Activated CD8-positive, alpha-beta memory T cell treated with anti-CD3 and anti-CD28 coated beads for 1 hour (primary cell): ENCODE measurements around the gene MARK2.

Source experiments
- DNase-seq, 2 donors: peaks; one replicate each; pipeline ENCODE4 v3.0.0-alpha.2; 2020; ENCODE audit warnings: low read depth in 1 of 2; ENCODE audit errors: extremely low read depth in 1 of 2

The MARK2 gene

GRCh38 chr11:63907808-63908530, 69.1 kb downstream of the MARK2 start:
- no peak for DNase-seq

- DNase-seq = no peak
Measured at GRCh38 chr11:63908631-63909401, 69.9 kb downstream of the MARK2 start.

GRCh38 chr11:63909591-63910506, 70.9 kb downstream of the MARK2 start:
- DNase-seq = no peak

DNA sequence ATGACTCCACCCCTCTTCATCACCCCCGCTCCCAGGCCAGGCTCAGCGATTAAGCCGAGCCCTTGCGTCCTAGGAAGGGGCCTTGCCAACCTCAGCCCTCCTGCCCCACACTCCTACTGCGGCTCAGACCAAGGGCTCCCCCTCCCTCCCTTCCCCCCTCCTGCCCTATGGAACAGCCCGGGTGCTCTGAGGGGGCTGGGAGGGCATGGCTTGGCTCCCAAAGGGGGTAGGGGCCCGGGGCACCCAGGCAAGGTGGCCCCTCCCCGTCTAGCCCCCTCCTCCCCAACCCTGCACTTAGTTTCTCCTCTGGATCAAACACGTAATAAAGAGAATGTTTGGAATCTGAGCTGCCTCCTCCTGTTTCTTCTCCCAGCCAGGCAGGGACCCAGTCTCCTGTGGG, 71.8 kb downstream of the MARK2 start:
- no peak for DNase-seq

DNA sequence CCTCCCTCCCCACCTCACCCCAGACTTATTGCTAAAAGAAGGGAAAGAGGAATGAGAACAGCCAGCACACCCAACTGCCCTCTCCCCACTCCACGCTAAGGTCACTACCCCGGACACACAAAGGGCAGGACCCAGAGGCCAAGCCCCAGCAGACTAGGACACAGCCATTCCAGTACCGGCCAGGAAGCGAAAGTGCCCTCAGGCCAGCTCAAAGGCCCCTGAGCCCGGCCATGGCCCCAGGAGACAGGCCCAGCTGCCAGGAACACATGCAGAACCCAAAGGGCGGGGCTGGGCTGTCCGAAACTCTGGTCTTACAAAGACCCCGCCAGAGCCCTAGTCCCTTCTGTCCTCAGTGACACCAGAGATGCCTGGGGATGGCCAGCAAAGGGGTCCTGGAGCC, 72.5 kb downstream of the MARK2 start:
- no peak for DNase-seq

- no peak for DNase-seq
Measured at GRCh38 chr11:63911876-63912275, 73.0 kb downstream of the MARK2 start.

DNA sequence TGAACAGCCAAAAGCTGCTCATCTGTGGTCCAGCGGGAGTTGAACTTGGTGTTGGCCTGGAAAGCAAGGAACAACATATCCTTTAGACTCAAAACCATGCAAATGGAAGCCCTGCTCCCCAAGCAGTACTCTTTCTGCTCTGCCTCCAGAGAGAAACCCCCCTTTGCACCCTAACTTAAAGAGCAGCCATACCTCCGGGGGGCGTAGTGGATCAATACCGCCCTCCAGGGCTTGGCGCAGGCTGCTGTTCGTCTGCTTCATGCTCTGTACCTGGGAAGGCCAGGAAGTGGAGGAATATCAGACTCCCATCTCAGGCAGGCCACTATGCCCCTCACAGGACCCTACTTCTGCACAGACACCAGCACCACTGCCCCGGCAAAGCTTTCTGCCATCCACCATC, 73.8 kb downstream of the MARK2 start:
- no peak for DNase-seq

DNA sequence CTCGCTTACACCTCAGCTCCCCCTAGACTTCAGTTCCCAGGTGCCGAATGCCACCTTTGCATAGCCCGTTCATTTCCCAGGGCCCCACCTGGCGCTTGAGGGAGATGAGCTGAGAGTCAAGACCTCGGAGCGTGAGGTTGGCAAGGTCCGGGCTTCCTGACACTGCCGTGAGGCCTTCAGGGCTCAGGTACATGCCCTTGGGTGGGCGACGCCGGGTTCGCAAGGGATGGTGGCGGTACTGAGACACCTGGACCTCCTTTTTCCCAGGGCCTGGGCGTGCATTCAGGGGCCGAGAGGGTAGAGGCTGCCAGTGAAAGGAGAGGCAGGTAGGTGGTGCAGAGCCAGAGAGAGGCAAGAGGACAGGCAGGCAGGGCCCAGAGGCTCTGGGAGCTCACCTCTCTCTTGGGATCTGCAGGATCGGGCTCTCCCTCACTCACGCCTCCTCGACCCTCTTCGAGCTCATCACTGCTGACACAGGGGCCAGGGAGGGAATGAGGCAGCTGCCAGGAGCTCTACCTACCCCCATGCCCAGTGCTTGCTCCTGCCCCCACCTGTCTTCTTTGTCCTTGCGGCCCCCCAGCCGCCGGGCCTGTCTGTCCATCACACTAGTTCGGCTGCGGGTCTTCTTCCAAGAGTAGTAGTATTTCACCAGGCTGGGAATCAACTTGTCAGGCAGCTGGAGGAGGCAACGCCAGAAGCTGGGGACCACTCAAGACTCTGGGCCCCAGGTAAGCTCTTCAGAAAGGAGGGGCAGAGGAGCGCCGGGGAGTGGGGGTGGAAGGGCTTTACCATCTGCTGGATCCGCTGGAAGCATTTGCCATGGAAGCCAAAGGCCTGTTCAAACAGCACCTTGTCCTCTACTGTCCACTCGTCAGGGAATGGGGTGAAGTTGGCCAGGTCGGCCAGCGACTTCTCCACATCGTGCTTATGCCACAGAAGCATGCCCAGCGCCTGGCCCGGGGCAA, 75.2 kb downstream of the MARK2 start:
- no peak for DNase-seq

- no peak for DNase-seq
Measured at GRCh38 chr11:63914896-63915691, 76.2 kb downstream of the MARK2 start.

GRCh38 chr11:63915961-63916836, 77.3 kb downstream of the MARK2 start:
- DNase-seq = no peak

GRCh38 chr11:63916837-63917691, 78.2 kb downstream of the MARK2 start, which contains the start of gene RCOR2:
TSS of gene RCOR2 (minus strand) at chr11:63917164. CDS start at chr11:63916456, 708 bp downstream.
- peak in 1 of 2 donors; percentile 36 for DNase-seq

DNA sequence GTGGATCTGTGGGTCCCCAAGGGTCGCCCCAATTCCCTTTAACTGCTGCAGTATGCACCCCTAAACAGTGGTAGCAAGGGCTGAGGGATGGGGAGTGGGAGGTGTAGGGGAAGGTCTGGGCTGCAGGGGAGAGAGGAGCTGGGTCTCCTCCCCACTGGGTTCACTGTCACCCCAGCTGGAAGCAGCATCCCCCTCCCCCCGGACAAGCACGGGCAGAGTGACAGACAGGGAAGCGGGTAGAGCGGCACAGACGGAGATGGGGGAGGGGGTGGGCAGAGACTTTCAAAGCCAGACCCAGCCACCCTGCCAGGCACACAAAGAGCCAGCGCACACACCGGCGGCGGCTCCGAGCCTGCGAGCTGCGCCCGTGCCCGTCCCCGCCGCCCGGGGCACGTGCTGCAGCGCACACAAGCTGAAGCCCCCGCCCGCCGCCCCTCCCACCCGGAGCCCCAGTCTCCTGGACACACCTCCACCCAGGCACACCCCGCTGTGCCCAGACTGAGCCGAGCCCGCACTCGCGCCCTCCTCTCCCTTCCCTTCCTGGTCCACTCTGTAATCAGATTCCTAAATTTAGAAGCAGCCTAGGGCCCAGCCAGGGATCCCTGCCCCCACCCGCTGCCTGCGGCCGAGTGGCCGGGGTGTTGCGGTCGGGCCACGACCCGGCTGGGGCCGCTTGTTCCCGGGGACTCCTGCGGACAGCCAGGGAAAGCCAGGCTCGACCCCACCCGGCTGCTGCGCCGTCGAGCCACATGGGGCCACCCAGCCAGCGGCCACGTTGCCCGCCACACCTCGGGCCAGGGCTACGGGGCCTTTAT, 79.0 kb downstream of the MARK2 start:
- DNase-seq = no peak

GRCh38 chr11:63918507-63919191, 79.7 kb downstream of the MARK2 start:
- DNase-seq = no peak

GRCh38 chr11:63919267-63920125, 80.6 kb downstream of the MARK2 start:
- DNase-seq = no peak
